Loucy (cell line): ENCODE results near the gene LHPP.

Experiments used
- H2AFZ ChIP-seq: fragments of 200-600 bp; sonication (generic); 2 replicates; pipeline ENCODE4 v1.6.0; 2016; ENCODE audit warnings: antibody characterized with exemption, mild to moderate bottlenecking, low read length, moderate library complexity
- H3F3A ChIP-seq: fragments of 200-600 bp; 2 replicates; pipeline ENCODE4 v1.6.0; 2016; ENCODE audit warnings: antibody characterized with exemption, low read depth, mild to moderate bottlenecking
- H3K27me3 ChIP-seq: fragments of 200-600 bp; sonication (generic); 2 replicates; pipeline ENCODE4 v1.6.1; 2014; ENCODE audit warnings: low read length, mild to moderate bottlenecking; ENCODE audit not compliant: insufficient read depth, poor library complexity, severe bottlenecking
- H3K36me3 ChIP-seq: fragments of 200-600 bp; sonication (generic); 2 replicates; pipeline ENCODE4 v1.6.1; 2016; ENCODE audit warnings: low read length; ENCODE audit not compliant: insufficient read depth
- H3K4me1 ChIP-seq: fragments of 200-600 bp; sonication (generic); 2 replicates; pipeline ENCODE4 v1.5.1; 2014; ENCODE audit warnings: low read length, mild to moderate bottlenecking; ENCODE audit not compliant: insufficient read depth, poor library complexity, severe bottlenecking
- H3K4me2 ChIP-seq: fragments of 200-600 bp; sonication (generic); 2 replicates; pipeline ENCODE4 v1.6.0; 2014; ENCODE audit warnings: antibody characterized with exemption, low read length, low read depth, mild to moderate bottlenecking; ENCODE audit not compliant: poor library complexity, severe bottlenecking
- H3K4me3 ChIP-seq: fragments of 200-600 bp; sonication (generic); 2 replicates; pipeline ENCODE4 v1.5.1; 2014; ENCODE audit warnings: low read length, mild to moderate bottlenecking, mixed read lengths; ENCODE audit not compliant: poor library complexity, severe bottlenecking
- H3K79me2 ChIP-seq: fragments of 200-600 bp; sonication (generic); 2 replicates; pipeline ENCODE4 v1.6.1; 2014; ENCODE audit warnings: low read length; ENCODE audit not compliant: insufficient read depth
- H3K9ac ChIP-seq: fragments of 200-600 bp; sonication (generic); 2 replicates; pipeline ENCODE4 v1.6.0; 2014; ENCODE audit warnings: mild to moderate bottlenecking, low read depth, low read length, moderate library complexity; ENCODE audit not compliant: poor library complexity, severe bottlenecking
- H3K9me2 ChIP-seq: fragments of 200-600 bp; sonication (generic); replicated peaks from 2 replicates; pipeline ENCODE4 v1.6.1; 2016; ENCODE audit warnings: low read depth, low read length, mixed read lengths
- H3K9me3 ChIP-seq: fragments of 200-600 bp; sonication (generic); 2 replicates; pipeline ENCODE4 v1.6.1; 2014; ENCODE audit warnings: mild to moderate bottlenecking, antibody characterized with exemption, low read length, low read depth; ENCODE audit not compliant: insufficient read depth
- H4K20me1 ChIP-seq: fragments of 200-600 bp; sonication (generic); 2 replicates; pipeline ENCODE4 v1.6.0; 2014; ENCODE audit warnings: antibody characterized with exemption, low read length, mild to moderate bottlenecking; ENCODE audit not compliant: insufficient read depth, poor library complexity, severe bottlenecking
- CTCF ChIP-seq: fragments of 200-600 bp; sonication (generic); conservative IDR thresholded peaks from 2 replicates; pipeline ENCODE4 v1.5.1; 2014; ENCODE audit warnings: mild to moderate bottlenecking, antibody characterized with exemption, low read length
- EZH2phosphoT487 ChIP-seq: fragments of 200-600 bp; IDR thresholded peaks from 2 replicates; pipeline ENCODE4 v1.6.1; 2018; ENCODE audit warnings: antibody characterized with exemption, mild to moderate bottlenecking, moderate library complexity, borderline replicate concordance

LHPP gene

GRCh38 chr10:124625831-124626238, 164.2 kb downstream of the LHPP start:
- no peak overlapping the region for H3K4me3 ChIP-seq
- H3K36me3 ChIP-seq = peaks cover 25% of the 10 kb centered on the region; the same call in 1 of the 2 replicates
- no peaks in the 10 kb centered on the region for H3F3A ChIP-seq
- peaks cover 35% of the 10 kb centered on the region; the same call in 1 of the 2 replicates for H3K79me2 ChIP-seq
- TF ChIP-seq CTCF (no peak), EZH2phosphoT487 (no peak)
- H3K4me2 ChIP-seq = no peak overlapping the region
- no peaks in the 10 kb centered on the region for H3K9me2 ChIP-seq
- H3K9me3 ChIP-seq = no peaks in the 10 kb centered on the region
- no peaks in the 10 kb centered on the region for H3K27me3 ChIP-seq
- H3K4me1 ChIP-seq = peaks cover 10% of the 10 kb centered on the region
- H4K20me1 ChIP-seq = peaks cover 12% of the 10 kb centered on the region
- no peak overlapping the region for H3K9ac ChIP-seq
- H2AFZ ChIP-seq = no peak overlapping the region

- Histone ChIP-seq H3K36me3 (peaks cover 21% of the 10 kb centered on the region; the same call in 1 of the 2 replicates), H2AFZ (no peak overlapping the region), H3K79me2 (peaks cover 41% of the 10 kb centered on the region; the same call in 1 of the 2 replicates), H3K27me3 (no peaks in the 10 kb centered on the region), H3K9ac (no peak overlapping the region), H3K4me3 (no peak overlapping the region), H4K20me1 (peaks cover 13% of the 10 kb centered on the region), H3K9me3 (no peaks in the 10 kb centered on the region), H3F3A (no peaks in the 10 kb centered on the region), H3K9me2 (no peaks in the 10 kb centered on the region), H3K4me1 (peaks cover 10% of the 10 kb centered on the region), H3K4me2 (no peak overlapping the region)
- TF ChIP-seq CTCF (no peak), EZH2phosphoT487 (no peak)
These were observed 165.2 kb downstream of the LHPP start for GRCh38 chr10:124626759-124627380.

GRCh38 chr10:124627866-124628675, 166.4 kb downstream of the LHPP start:
- Histone ChIP-seq H2AFZ (no peak overlapping the region), H3F3A (no peaks in the 10 kb centered on the region), H3K79me2 (peaks cover 52% of the 10 kb centered on the region; the same call in 1 of the 2 replicates), H3K9me3 (no peaks in the 10 kb centered on the region), H3K4me1 (peaks cover 10% of the 10 kb centered on the region), H3K36me3 (peaks cover 10% of the 10 kb centered on the region; the same call in 1 of the 2 replicates), H3K27me3 (no peaks in the 10 kb centered on the region), H4K20me1 (peaks cover 13% of the 10 kb centered on the region), H3K9ac (no peak overlapping the region), H3K9me2 (no peaks in the 10 kb centered on the region), H3K4me2 (no peak overlapping the region), H3K4me3 (no peak overlapping the region)
- TF ChIP-seq EZH2phosphoT487 (no peak), CTCF (no peak)
